OCI-M1 (cell line): ENCODE results near the gene RRAD.

Experiments
- DNase-seq: peaks from one replicate; lab custom pipeline; 2025; lab: John Stamatoyannopoulos, UW

Gene RRAD

GRCh38 chr16:66917741-66918140 lies 7.6 kb downstream of the RRAD start:
- DNase-seq, result no peak

- no peak for DNase-seq
Measured at GRCh38 chr16:66916518-66916917, 8.8 kb downstream of the RRAD start.

GRCh38 chr16:66915041-66915440 lies 10.3 kb downstream of the RRAD start:
- no peak for DNase-seq

GRCh38 chr16:66914541-66914940 lies 10.8 kb downstream of the RRAD start:
- no peak for DNase-seq

GRCh38 chr16:66913711-66914110 lies 11.6 kb downstream of the RRAD start:
- DNase-seq, result no peak

- no peak for DNase-seq
Measured at GRCh38 chr16:66913081-66913480, 12.3 kb downstream of the RRAD start.

GRCh38 chr16:66911801-66912200 lies 13.5 kb downstream of the RRAD start:
- DNase-seq, result no peak

- no peak for DNase-seq
Measured at GRCh38 chr16:66911112-66911511, 14.2 kb downstream of the RRAD start.

- no peak for DNase-seq
Measured at GRCh38 chr16:66910175-66910940, 15.0 kb downstream of the RRAD start.

- no peak for DNase-seq
Measured at GRCh38 chr16:66908762-66909559, 16.4 kb downstream of the RRAD start.

GRCh38 chr16:66908116-66908515 lies 17.2 kb downstream of the RRAD start:
- no peak for DNase-seq

GRCh38 chr16:66906916-66907836 lies 18.2 kb downstream of the RRAD start:
- DNase-seq, result no peak

GRCh38 chr16:66905633-66906539 lies 19.4 kb downstream of the RRAD start:
- DNase-seq, result peak; percentile 84

- no peak for DNase-seq
Measured at GRCh38 chr16:66904846-66905632, 20.3 kb downstream of the RRAD start.

- no peak for DNase-seq
Measured at GRCh38 chr16:66904428-66904845, 20.9 kb downstream of the RRAD start.

GRCh38 chr16:66903544-66904427 lies 21.5 kb downstream of the RRAD start:
- no peak for DNase-seq

GRCh38 chr16:66902648-66903543 lies 22.4 kb downstream of the RRAD start:
- DNase-seq, result peak; percentile 14

- no peak for DNase-seq
Measured at GRCh38 chr16:66901626-66902025, 23.7 kb downstream of the RRAD start.
